SU-DHL-6 (cell line): ENCODE data around the gene CDKAL1.

Experiments
- H2AFZ ChIP-seq: fragments of 200-600 bp; sonication (generic); 2 replicates; pipeline ENCODE4 v1.6.1; 2014; ENCODE audit warnings: low read depth, mild to moderate bottlenecking, moderate library complexity, mixed read lengths, antibody characterized with exemption, low read length; ENCODE audit not compliant: severe bottlenecking
- H3F3A ChIP-seq: fragments of 200-600 bp; shearing (Covaris generic); 2 replicates; pipeline ENCODE4 v1.6.0; 2016; ENCODE audit warnings: antibody characterized with exemption, mild to moderate bottlenecking; ENCODE audit not compliant: insufficient read depth
- H3K27ac ChIP-seq: fragments of 200-600 bp; sonication (generic); 2 replicates; pipeline ENCODE4 v1.5.1; 2016; ENCODE audit warnings: low read depth, mild to moderate bottlenecking, low read length, moderate library complexity, mixed read lengths
- H3K27me3 ChIP-seq: fragments of 200-600 bp; sonication (generic), shearing (Covaris generic); 2 replicates; pipeline ENCODE4 v1.6.0; 2014; ENCODE audit warnings: mild to moderate bottlenecking, low read length
- H3K36me3 ChIP-seq: fragments of 200-600 bp; sonication (generic); 2 replicates; pipeline ENCODE4 v1.6.1; 2014; ENCODE audit warnings: mild to moderate bottlenecking, low read length, mixed read lengths
- H3K4me2 ChIP-seq: fragments of 300-600, 200-600 bp; shearing (Covaris generic), sonication (generic); 2 replicates; pipeline ENCODE4 v1.6.0; 2014; ENCODE audit warnings: low read length, low read depth, mild to moderate bottlenecking; ENCODE audit not compliant: poor library complexity, severe bottlenecking
- H3K4me3 ChIP-seq: fragments of 200-600 bp; sonication (generic); 2 replicates; pipeline ENCODE4 v1.5.1; 2014; ENCODE audit warnings: antibody characterized with exemption, low read length, mild to moderate bottlenecking, mixed read lengths; ENCODE audit not compliant: insufficient read depth, poor library complexity, severe bottlenecking
- H3K79me2 ChIP-seq: fragments of 200-600 bp; sonication (generic); 2 replicates; pipeline ENCODE4 v1.6.1; 2014; ENCODE audit warnings: mild to moderate bottlenecking, low read length, moderate library complexity; ENCODE audit not compliant: insufficient read depth
- H3K9ac ChIP-seq: fragments of 200-600 bp; sonication (generic); 2 replicates; pipeline ENCODE4 v1.7.0; 2014; ENCODE audit warnings: mild to moderate bottlenecking, low read length
- H3K9me2 ChIP-seq: fragments of 200-600 bp; sonication (generic); replicated peaks from 2 replicates; pipeline ENCODE4 v1.6.1; 2014; ENCODE audit warnings: low read length; ENCODE audit not compliant: insufficient read depth
- H3K9me3 ChIP-seq: fragments of 200-600 bp; sonication (generic); 2 replicates; pipeline ENCODE4 v1.6.1; 2014; ENCODE audit warnings: low read length, mixed read lengths; ENCODE audit not compliant: insufficient read depth
- H4K20me1 ChIP-seq: fragments of 200-600 bp; sonication (generic); 2 replicates; pipeline ENCODE4 v1.6.1; 2014; ENCODE audit warnings: low read depth, mild to moderate bottlenecking, antibody characterized with exemption, low read length, moderate library complexity, mixed read lengths
- CTCF ChIP-seq: fragments of 200-600 bp; sonication (generic); IDR thresholded peaks from one replicate; pipeline ENCODE4 v1.5.1; 2017; ENCODE audit warnings: antibody characterized with exemption, mild to moderate bottlenecking, low read length, moderate library complexity; ENCODE audit not compliant: insufficient read depth, poor library complexity, severe bottlenecking
- EZH2phosphoT487 ChIP-seq: fragments of 200-600 bp; sonication (generic), shearing (Covaris generic); conservative IDR thresholded peaks from 2 replicates; pipeline ENCODE4 v1.6.1; 2018; ENCODE audit warnings: mild to moderate bottlenecking, antibody characterized with exemption, low read length, moderate library complexity, mixed read lengths

CDKAL1 gene

GRCh38 chr6:20892365-20892764, 358.1 kb downstream of the CDKAL1 start:
- H3K36me3 ChIP-seq = no peaks in the 10 kb centered on the region
- H3K79me2 ChIP-seq = no peaks in the 10 kb centered on the region
- no peak for TF ChIP-seq CTCF
- no peak for TF ChIP-seq EZH2phosphoT487
- no peaks in the 10 kb centered on the region for H3K9me2 ChIP-seq
- no peak overlapping the region for H3K4me3 ChIP-seq
- H3F3A ChIP-seq = no peaks in the 10 kb centered on the region
- no peak overlapping the region for H3K4me2 ChIP-seq
- H3K27me3 ChIP-seq = no peaks in the 10 kb centered on the region
- no peaks in the 10 kb centered on the region for H4K20me1 ChIP-seq
- H3K9me3 ChIP-seq = no peaks in the 10 kb centered on the region
- H3K9ac ChIP-seq = no peak overlapping the region
- no peak overlapping the region for H2AFZ ChIP-seq
- H3K27ac ChIP-seq = no peak overlapping the region

- Histone ChIP-seq H3K36me3 (no peaks in the 10 kb centered on the region), H3K27ac (no peak overlapping the region), H2AFZ (no peak overlapping the region), H3K27me3 (no peaks in the 10 kb centered on the region), H3F3A (no peaks in the 10 kb centered on the region), H4K20me1 (no peaks in the 10 kb centered on the region), H3K4me2 (no peak overlapping the region), H3K9me3 (no peaks in the 10 kb centered on the region), H3K9ac (no peak overlapping the region), H3K9me2 (no peaks in the 10 kb centered on the region), H3K4me3 (no peak overlapping the region), H3K79me2 (no peaks in the 10 kb centered on the region)
- TF ChIP-seq CTCF (no peak), EZH2phosphoT487 (no peak)
These were observed 359.2 kb downstream of the CDKAL1 start for GRCh38 chr6:20893412-20893811.

GRCh38 chr6:20900389-20901160, 366.3 kb downstream of the CDKAL1 start:
- H3K27ac ChIP-seq = no peak overlapping the region
- H2AFZ ChIP-seq = no peak overlapping the region
- TF ChIP-seq EZH2phosphoT487 (no peak), CTCF (no peak)

More at GRCh38 chr6:20900389-20901160, 366.3 kb downstream of the CDKAL1 start:
- Histone ChIP-seq H3F3A (no peaks in the 10 kb centered on the region), H4K20me1 (no peaks in the 10 kb centered on the region), H3K36me3 (no peaks in the 10 kb centered on the region), H3K9me2 (no peaks in the 10 kb centered on the region), H3K27me3 (no peaks in the 10 kb centered on the region), H3K4me3 (no peak overlapping the region), H3K4me2 (no peak overlapping the region), H3K9me3 (no peaks in the 10 kb centered on the region), H3K9ac (no peak overlapping the region), H3K79me2 (no peaks in the 10 kb centered on the region)
